A673 (cell line): Measurements from ENCODE around the gene CTNNA1. TPM values are rescaled to one million over a fixed set of nuclear protein-coding genes. Genes with fewer than 3 reads are reported as not detected.

Source experiments
- BruUV-seq: library from RNA; stranded (reverse); fragments of 400-500 nt; replicated peaks from 2 replicates; lab custom pipeline; 2021; lab: Mats Ljungman, UMichigan
- CTCF ChIA-PET: fragments of 300-600 bp; sonication (Branson Sonifier 250); formaldehyde crosslinking; loops from one replicate; lab custom pipeline; 2022; ENCODE audit warnings: antibody characterized with exemption; lab: Charles Lee
- POLR2A ChIA-PET: fragments of 300-600 bp; sonication (Branson Sonifier 250); formaldehyde crosslinking; loops from one replicate; lab custom pipeline; 2022; ENCODE audit warnings: antibody characterized with exemption; ENCODE audit not compliant: low non-redundant PET; lab: Charles Lee
- DNase-seq: peaks from one replicate; pipeline ENCODE4 v3.0.0-alpha.2; 2015; ENCODE audit warnings: low spot score
- H3K27ac ChIP-seq: fragments of 200-600 bp; sonication (generic); 2 replicates; pipeline ENCODE4 v1.5.1; 2016; ENCODE audit warnings: mixed run types, low read depth, mild to moderate bottlenecking, mixed read lengths, antibody characterized with exemption, low read length; ENCODE audit not compliant: poor library complexity, severe bottlenecking
- H3K27me3 ChIP-seq: fragments of 200-600 bp; sonication (generic); replicated peaks from 2 replicates; pipeline ENCODE4 v1.6.1; 2017; ENCODE audit warnings: mixed run types, low read depth, mild to moderate bottlenecking, mixed read lengths, antibody characterized with exemption, low read length; ENCODE audit not compliant: insufficient read depth, poor library complexity
- H3K36me3 ChIP-seq: fragments of 200-600 bp; sonication (generic); 2 replicates; pipeline ENCODE4 v1.6.1; 2016; ENCODE audit warnings: mixed run types, mild to moderate bottlenecking, mixed read lengths, antibody characterized with exemption, low read length; ENCODE audit not compliant: insufficient read depth, poor library complexity, severe bottlenecking
- H3K4me1 ChIP-seq: fragments of 200-600 bp; sonication (generic); 2 replicates; pipeline ENCODE4 v1.6.1; 2017; ENCODE audit warnings: mixed run types, mild to moderate bottlenecking, mixed read lengths, antibody characterized with exemption, low read length; ENCODE audit not compliant: insufficient read depth, poor library complexity, severe bottlenecking
- H3K4me3 ChIP-seq: fragments of 200-600 bp; sonication (generic); 2 replicates; pipeline ENCODE4 v1.5.1; 2016; ENCODE audit warnings: low read depth, mixed run types, mild to moderate bottlenecking, mixed read lengths, low read length; ENCODE audit not compliant: poor library complexity, severe bottlenecking
- H3K9me3 ChIP-seq: fragments of 200-600 bp; sonication (generic); 2 replicates; pipeline ENCODE4 v1.6.1; 2016; ENCODE audit warnings: mixed run types, low read depth, mild to moderate bottlenecking, mixed read lengths, antibody characterized with exemption, low read length; ENCODE audit not compliant: poor library complexity, severe bottlenecking
- EZH2 ChIP-seq: fragments of 200-600 bp; sonication (generic); IDR thresholded peaks from 2 replicates; pipeline ENCODE4 v1.6.1; 2017; ENCODE audit warnings: borderline replicate concordance, low read depth, mild to moderate bottlenecking, mixed read lengths, antibody characterized with exemption, low read length; ENCODE audit not compliant: poor library complexity, severe bottlenecking
- intact Hi-C: fragments of 100-400 bp; cut with micrococcal nuclease; formaldehyde crosslinking; loops from one replicate; pipeline ENCODE4 v1.10.0; 2022; ENCODE audit not compliant: unreplicated experiment
- total RNA-seq: library from RNA; stranded (reverse); gene quantifications from 2 replicates; pipeline ENCODE4 v1.2.3, GENCODE V29; 2021
- TF ChIP-seq, protein P1 (sequence below): fragments of 300-800, 200-600 bp; sonication (generic); conservative IDR thresholded peaks from 2 replicates; pipeline ENCODE4 v1.5.1; 2017; ENCODE audit warnings: low read depth, mild to moderate bottlenecking, antibody characterized with exemption, low read length, moderate library complexity, mixed read lengths

CTNNA1 gene
- total RNA-seq, 1 experiment from 2014 or later: 249 TPM

DNA sequence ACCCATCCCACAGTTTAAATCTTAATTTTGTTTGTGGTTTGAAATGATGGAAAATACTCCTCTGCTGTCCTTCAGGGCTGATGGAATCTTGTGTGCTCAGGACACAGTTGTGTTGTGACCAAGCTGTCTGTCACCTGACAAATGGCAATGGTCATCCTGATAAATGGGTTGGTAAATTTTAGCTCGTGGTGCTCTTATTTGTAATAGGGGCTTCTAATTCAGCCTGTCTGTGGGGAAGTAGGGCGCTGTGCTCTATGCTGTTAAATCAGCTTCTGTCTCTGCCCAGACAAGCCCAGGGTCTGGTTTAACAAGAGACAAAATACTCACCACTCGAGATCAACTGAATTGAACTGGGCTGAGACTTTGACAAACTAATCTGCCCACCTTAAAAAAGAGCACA is 117.4 kb downstream of the CTNNA1 start:
- H3K36me3 ChIP-seq: no peaks in the 10 kb centered on the region
- ChIA-PET POLR2A (no interaction called here), CTCF (interaction anchor here (0.6 kb wide), 2 partner anchors 74 to 466 kb away, joined by 3 to 4 read pairs; no protein-coding TSS in a partner anchor)
- no peak for DNase-seq
- intact Hi-C loops: no loop called here
- H3K27me3 ChIP-seq: no peaks in the 10 kb centered on the region
- H3K4me3 ChIP-seq: no peak overlapping the region
- TF ChIP-seq, protein P1, sequence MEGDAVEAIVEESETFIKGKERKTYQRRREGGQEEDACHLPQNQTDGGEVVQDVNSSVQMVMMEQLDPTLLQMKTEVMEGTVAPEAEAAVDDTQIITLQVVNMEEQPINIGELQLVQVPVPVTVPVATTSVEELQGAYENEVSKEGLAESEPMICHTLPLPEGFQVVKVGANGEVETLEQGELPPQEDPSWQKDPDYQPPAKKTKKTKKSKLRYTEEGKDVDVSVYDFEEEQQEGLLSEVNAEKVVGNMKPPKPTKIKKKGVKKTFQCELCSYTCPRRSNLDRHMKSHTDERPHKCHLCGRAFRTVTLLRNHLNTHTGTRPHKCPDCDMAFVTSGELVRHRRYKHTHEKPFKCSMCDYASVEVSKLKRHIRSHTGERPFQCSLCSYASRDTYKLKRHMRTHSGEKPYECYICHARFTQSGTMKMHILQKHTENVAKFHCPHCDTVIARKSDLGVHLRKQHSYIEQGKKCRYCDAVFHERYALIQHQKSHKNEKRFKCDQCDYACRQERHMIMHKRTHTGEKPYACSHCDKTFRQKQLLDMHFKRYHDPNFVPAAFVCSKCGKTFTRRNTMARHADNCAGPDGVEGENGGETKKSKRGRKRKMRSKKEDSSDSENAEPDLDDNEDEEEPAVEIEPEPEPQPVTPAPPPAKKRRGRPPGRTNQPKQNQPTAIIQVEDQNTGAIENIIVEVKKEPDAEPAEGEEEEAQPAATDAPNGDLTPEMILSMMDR: no peak
- TF ChIP-seq EZH2: no peak
- H3K9me3 ChIP-seq: no peaks in the 10 kb centered on the region
- BruUV-seq: no TSS peak
- H3K27ac ChIP-seq: no peak overlapping the region
- H3K4me1 ChIP-seq: peaks cover 40% of the 10 kb centered on the region

- no peak overlapping the region for H3K27ac ChIP-seq
- no peak for TF ChIP-seq EZH2
- TF ChIP-seq, protein P1: no peak
- H3K9me3 ChIP-seq: no peaks in the 10 kb centered on the region
- peaks cover 43% of the 10 kb centered on the region for H3K4me1 ChIP-seq
- no peak overlapping the region for H3K4me3 ChIP-seq
- intact Hi-C loops: no loop called here
- POLR2A ChIA-PET: no interaction called here
- BruUV-seq: no TSS peak
- CTCF ChIA-PET: no interaction called here
- no peaks in the 10 kb centered on the region for H3K27me3 ChIP-seq
- peak; percentile 57 for DNase-seq
- H3K36me3 ChIP-seq: no peaks in the 10 kb centered on the region
Observed at GRCh38 chr5:138872841-138873465, 119.7 kb downstream of the CTNNA1 start.

DNA sequence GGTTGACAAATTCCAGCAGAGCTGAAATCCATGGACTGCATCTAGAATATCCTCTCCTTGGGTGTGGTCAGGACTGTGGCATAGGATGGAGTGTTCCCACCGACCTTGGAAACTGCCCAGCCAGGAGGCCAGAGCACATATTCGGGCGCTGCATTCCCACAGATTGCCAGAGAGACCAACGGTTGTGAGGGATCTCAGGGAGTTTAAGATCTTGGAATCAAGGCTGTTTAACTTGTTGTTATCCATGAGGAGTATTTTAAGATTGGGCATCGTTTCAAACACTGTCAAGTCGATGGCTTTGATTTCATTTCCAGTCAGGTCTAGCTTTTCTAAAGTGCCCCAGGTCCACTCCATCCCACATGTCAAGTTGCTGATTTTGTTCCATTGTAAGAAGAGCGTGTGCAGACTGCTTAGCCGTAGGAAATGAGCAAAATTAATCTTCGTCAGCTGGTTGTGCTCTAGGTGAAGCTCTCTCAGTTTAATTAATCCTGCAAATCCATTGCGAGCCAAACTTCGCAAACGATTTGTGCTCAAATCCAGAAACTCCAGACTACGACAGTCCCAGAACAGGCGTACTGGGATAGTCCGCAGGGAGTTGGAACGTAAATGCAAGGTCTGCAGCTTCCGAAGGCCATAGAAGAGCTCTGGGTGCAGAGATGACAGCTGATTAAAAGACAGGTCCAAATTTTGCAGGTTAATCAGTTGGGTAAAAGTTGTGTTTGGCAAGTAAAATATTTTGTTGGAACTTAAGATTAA is 120.4 kb downstream of the CTNNA1 start:
- intact Hi-C loops: no loop called here
- ChIA-PET CTCF (no interaction called here), POLR2A (interaction anchor here (0.6 kb wide), 1 partner anchor 503 kb away, joined by 5 read pairs; no protein-coding TSS in a partner anchor)
- BruUV-seq: no TSS peak
- DNase-seq: no peak
- Histone ChIP-seq H3K4me3 (no peak overlapping the region), H3K27me3 (no peaks in the 10 kb centered on the region), H3K36me3 (no peaks in the 10 kb centered on the region), H3K9me3 (no peaks in the 10 kb centered on the region), H3K27ac (no peak overlapping the region), H3K4me1 (peaks cover 50% of the 10 kb centered on the region)
- TF ChIP-seq EZH2: no peak
- TF ChIP-seq, protein P1: no peak
